HepG2 (cell line): Measurements from ENCODE around the gene ZMYND12. TPM values are rescaled to one million over a fixed set of nuclear protein-coding genes. Genes with fewer than 3 reads are reported as not detected.

Source experiments
- ATAC-seq: fragments of 200-7000 bp; cut with Tn5 transposase; 3 replicates; pipeline ENCODE4 v1.9.1; 2020; ENCODE audit warnings: mild to moderate bottlenecking, moderate library complexity
- BruUV-seq: library from RNA; stranded (reverse); fragments of 400-500 nt; replicated peaks from 2 replicates; lab custom pipeline; 2021; lab: Mats Ljungman, UMichigan
- CTCF ChIA-PET: fragments of 300-600 bp; formaldehyde crosslinking; extraction: SDS; loops from one replicate; lab custom pipeline; 2021; ENCODE audit warnings: low total read pairs, inconsistent platforms, low intra/inter-chr PET ratio; lab: Yijun Ruan, JAX
- POLR2A ChIA-PET: fragments of 350-600 bp; sonication (Branson Sonifier 250); formaldehyde crosslinking; loops from one replicate; lab custom pipeline; 2020; ENCODE audit warnings: antibody characterized with exemption, inconsistent platforms; lab: Yijun Ruan, JAX
- DNase-seq: peaks from one replicate; pipeline ENCODE4 v3.0.0-alpha.2; 2015; ENCODE audit warnings: low spot score
- FAIRE-seq: peaks from 3 replicates; lab custom pipeline; 2011; peaks lifted over from hg19 to GRCh38; lab: Jason Lieb, UNC
- H2AFZ ChIP-seq: one replicate; pipeline ENCODE4 v1.6.1; 2011; ENCODE audit warnings: low read length, inconsistent platforms
- H3K27ac ChIP-seq: fragments of 300-600 bp; 3 replicates; pipeline ENCODE4 v1.8.0; 2011; ENCODE audit warnings: mixed run types, mild to moderate bottlenecking, mixed read lengths, low read length, inconsistent platforms; ENCODE audit not compliant: insufficient read depth; ENCODE audit errors: extremely low read length
- H3K27me3 ChIP-seq, 2 experiments: fragments of 200-600 bp in 1 of 2; 2 replicates in 1 of 2; 3 replicates in 1 of 2; pipeline versions ENCODE4 v1.6.0 to v1.8.0; 2011; ENCODE audit warnings: low read length in 2 of 2, mild to moderate bottlenecking in 2 of 2, moderate library complexity in 2 of 2, inconsistent platforms in 1 of 2; ENCODE audit not compliant: insufficient read depth in 2 of 2, control insufficient read depth in 1 of 2
- H3K36me3 ChIP-seq, 2 experiments: fragments of 200-600 bp in 1 of 2; replicated peaks in 1 of 2; 2 replicates in 1 of 2; 3 replicates in 1 of 2; pipeline versions ENCODE4 v1.5.1 to v1.8.0; 2011; ENCODE audit warnings: low read length in 2 of 2, inconsistent platforms in 1 of 2; ENCODE audit not compliant: insufficient read depth in 2 of 2, control insufficient read depth in 1 of 2
- H3K4me1 ChIP-seq: 2 replicates; pipeline ENCODE4 v1.5.1; 2012; ENCODE audit warnings: low read length, inconsistent platforms; ENCODE audit not compliant: insufficient read depth
- H3K4me2 ChIP-seq: 2 replicates; pipeline ENCODE4 v1.6.0; 2011; ENCODE audit warnings: low read depth, low read length, inconsistent platforms
- H3K4me3 ChIP-seq, 3 experiments: fragments of 200-600 bp in 1 of 3; sonication (generic), shearing (Covaris generic) in 1 of 3; replicated peaks in 1 of 3; 2 replicates each; pipeline ENCODE4 v1.5.1; 2011 to 2016; ENCODE audit warnings: low read length in 3 of 3, inconsistent platforms in 2 of 3, low read depth in 2 of 3, mild to moderate bottlenecking in 2 of 3, control low read depth in 1 of 3, mixed read lengths in 1 of 3; ENCODE audit not compliant: insufficient read depth in 1 of 3
- H3K79me2 ChIP-seq: one replicate; pipeline ENCODE4 v1.6.1; 2011; ENCODE audit warnings: low read length, inconsistent platforms; ENCODE audit not compliant: insufficient read depth
- H3K9ac ChIP-seq: 2 replicates; pipeline ENCODE4 v1.6.0; 2011; ENCODE audit warnings: mild to moderate bottlenecking, low read depth, low read length, inconsistent platforms; ENCODE audit not compliant: insufficient read depth
- H3K9me3 ChIP-seq: 2 replicates; pipeline ENCODE4 v1.5.1; 2012; ENCODE audit warnings: mild to moderate bottlenecking, low read length
- H4K20me1 ChIP-seq: 2 replicates; pipeline ENCODE4 v1.6.0; 2011; ENCODE audit warnings: inconsistent platforms, mild to moderate bottlenecking, low read length, moderate library complexity; ENCODE audit not compliant: insufficient read depth
- CEBPG ChIP-seq: IDR thresholded peaks from 2 replicates; pipeline ENCODE4 v1.6.1; 2016
- EEA1 ChIP-seq: sonication (generic); formaldehyde crosslinking; IDR thresholded peaks from 2 replicates; pipeline ENCODE4 v1.5.1; 2020; ENCODE audit warnings: mild to moderate bottlenecking, missing genetic modification reagents, borderline replicate concordance
- HNRNPL ChIP-seq: fragments of 200-400 bp; formaldehyde crosslinking; IDR thresholded peaks from 2 replicates; pipeline ENCODE4 v1.6.1; 2017; ENCODE audit warnings: mild to moderate bottlenecking, low read depth, low read length
- MIER2 ChIP-seq: IDR thresholded peaks from 2 replicates; pipeline ENCODE4 v1.6.1; 2016; ENCODE audit warnings: missing biosample characterization, missing genetic modification reagents
- SAFB2 ChIP-seq: sonication (generic); formaldehyde crosslinking; IDR thresholded peaks from 2 replicates; pipeline ENCODE4 v1.5.1; 2020; ENCODE audit warnings: missing genetic modification reagents, low read depth, mild to moderate bottlenecking, borderline replicate concordance
- SMYD3 ChIP-seq: sonication (generic); formaldehyde crosslinking; IDR thresholded peaks from 2 replicates; pipeline ENCODE4 v1.8.1; 2023; ENCODE audit warnings: mild to moderate bottlenecking, missing genetic modification reagents
- ZFY ChIP-seq: sonication (generic); formaldehyde crosslinking; IDR thresholded peaks from 2 replicates; pipeline ENCODE4 v1.4.0; 2020; ENCODE audit warnings: missing genetic modification reagents
- ZKSCAN5 ChIP-seq: sonication (generic); formaldehyde crosslinking; IDR thresholded peaks from 2 replicates; pipeline ENCODE4 v1.5.1; 2020; ENCODE audit warnings: mild to moderate bottlenecking, missing genetic modification reagents
- ZNF138 ChIP-seq: sonication (generic); formaldehyde crosslinking; IDR thresholded peaks from 2 replicates; pipeline ENCODE4 v1.5.0; 2020; ENCODE audit warnings: mild to moderate bottlenecking, low read depth, missing genetic modification reagents
- ZNF263 ChIP-seq: sonication (generic); formaldehyde crosslinking; IDR thresholded peaks from 2 replicates; pipeline ENCODE4 v1.4.0; 2020; ENCODE audit warnings: missing genetic modification reagents
- ZNF282 ChIP-seq: fragments of 450-650 bp; IDR thresholded peaks from 2 replicates; pipeline ENCODE4 v1.6.1; 2018; ENCODE audit not compliant: partially characterized antibody
- ZNF460 ChIP-seq: sonication (generic); formaldehyde crosslinking; IDR thresholded peaks from 2 replicates; pipeline ENCODE4 v1.5.1; 2020; ENCODE audit warnings: missing genetic modification reagents, mild to moderate bottlenecking, borderline replicate concordance
- ZNF713 ChIP-seq: sonication (generic); formaldehyde crosslinking; IDR thresholded peaks from 2 replicates; pipeline ENCODE4 v1.4.0; 2020; ENCODE audit warnings: mild to moderate bottlenecking, missing genetic modification reagents
- WGBS: methylation state at CpG from one replicate; pipeline ENCODE4 v1.1.6; 2017; ENCODE audit warnings: low lambda C conversion rate; 5-methylcytosine and 5-hydroxymethylcytosine counted together
- in situ Hi-C: cut with HindIII; loops from 2 replicates; pipeline ENCODE4 v1.10.0; 2017; ENCODE audit warnings: low pct_unique_long_range_greater_than_20kb; ENCODE audit not compliant: extremely low pct_ligation_motif_present
- intact Hi-C: fragments of 100-400 bp; cut with micrococcal nuclease; formaldehyde crosslinking; loops from one replicate; pipeline ENCODE4 v1.10.0; 2022; ENCODE audit not compliant: unreplicated experiment
- polyA plus RNA-seq, 8 experiments: library from polyadenylated mRNA; depleted of rRNA in 3 of 8; stranded (reverse) in 7 of 8; unstranded in 1 of 8; fragments of >200 nt; fragmentation: Illumina TruSeq in 4 of 8; extraction: Trizol in 4 of 8; gene quantifications; 2 replicates each; pipeline versions ENCODE4 v1.2.1 to v1.2.3, GENCODE V29; 2011 to 2016; ENCODE audit warnings: low read depth in 4 of 8, missing spikeins in 1 of 8, mixed read lengths in 1 of 8; ENCODE audit not compliant: insufficient read depth in 1 of 8
- total RNA-seq, 5 experiments: library from RNA; depleted of rRNA; stranded (reverse); fragments of >200 nt; fragmentation: Illumina TruSeq; extraction: Trizol; gene quantifications; 2 replicates each; pipeline ENCODE4 v1.2.3, GENCODE V29; 2016; ENCODE audit warnings: low read depth in 1 of 5
- TF ChIP-seq, protein P1 (sequence below): fragments of 450-650 bp; IDR thresholded peaks from 2 replicates; pipeline ENCODE4 v1.6.1; 2017; ENCODE audit warnings: mild to moderate bottlenecking
- TF ChIP-seq, protein P2 (sequence below): fragments of 450-650 bp; IDR thresholded peaks from 2 replicates; pipeline ENCODE4 v1.6.1; 2017

ZMYND12 gene
- total and polyA plus RNA-seq, 2 of the 13 experiments (the other 11 are each of a cell fraction or from before 2014, with no cell fraction given): 0.13 to 0.71 TPM

DNA sequence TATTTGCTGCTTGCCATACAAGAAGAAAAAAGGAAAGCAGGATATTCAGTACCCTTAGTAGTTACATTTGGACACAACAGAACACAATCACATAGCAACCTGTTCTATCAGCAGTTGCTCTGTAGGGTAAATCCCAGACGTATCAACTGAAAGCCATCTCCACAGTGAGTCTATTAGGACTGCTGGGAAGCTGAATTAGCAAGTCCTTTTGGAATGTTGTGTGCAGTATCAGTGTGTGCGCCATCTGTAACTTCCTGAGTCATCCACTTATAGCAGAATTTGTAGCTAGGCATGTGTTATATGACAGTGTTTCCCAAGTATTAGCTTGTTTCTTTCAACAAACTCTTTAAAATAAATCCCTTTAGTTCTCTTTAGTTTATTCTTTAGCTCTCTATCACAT lies 28.6 kb upstream of the ZMYND12 start (continued):
- TF ChIP-seq SAFB2: no peak
- no peak for TF ChIP-seq ZNF460 (CRISPR knock-in tag)

GRCh38 chr1:42482635-42483153 lies 26.9 kb upstream of the ZMYND12 start:
- FAIRE-seq: no peak

More at GRCh38 chr1:42482635-42483153, 26.9 kb upstream of the ZMYND12 start:
- no peak for TF ChIP-seq ZKSCAN5
- TF ChIP-seq CEBPG: no peak
- TF ChIP-seq HNRNPL: no peak
- TF ChIP-seq ZNF713: no peak
- no peak for TF ChIP-seq ZNF282
- TF ChIP-seq ZFY: no peak
- TF ChIP-seq, protein P1, sequence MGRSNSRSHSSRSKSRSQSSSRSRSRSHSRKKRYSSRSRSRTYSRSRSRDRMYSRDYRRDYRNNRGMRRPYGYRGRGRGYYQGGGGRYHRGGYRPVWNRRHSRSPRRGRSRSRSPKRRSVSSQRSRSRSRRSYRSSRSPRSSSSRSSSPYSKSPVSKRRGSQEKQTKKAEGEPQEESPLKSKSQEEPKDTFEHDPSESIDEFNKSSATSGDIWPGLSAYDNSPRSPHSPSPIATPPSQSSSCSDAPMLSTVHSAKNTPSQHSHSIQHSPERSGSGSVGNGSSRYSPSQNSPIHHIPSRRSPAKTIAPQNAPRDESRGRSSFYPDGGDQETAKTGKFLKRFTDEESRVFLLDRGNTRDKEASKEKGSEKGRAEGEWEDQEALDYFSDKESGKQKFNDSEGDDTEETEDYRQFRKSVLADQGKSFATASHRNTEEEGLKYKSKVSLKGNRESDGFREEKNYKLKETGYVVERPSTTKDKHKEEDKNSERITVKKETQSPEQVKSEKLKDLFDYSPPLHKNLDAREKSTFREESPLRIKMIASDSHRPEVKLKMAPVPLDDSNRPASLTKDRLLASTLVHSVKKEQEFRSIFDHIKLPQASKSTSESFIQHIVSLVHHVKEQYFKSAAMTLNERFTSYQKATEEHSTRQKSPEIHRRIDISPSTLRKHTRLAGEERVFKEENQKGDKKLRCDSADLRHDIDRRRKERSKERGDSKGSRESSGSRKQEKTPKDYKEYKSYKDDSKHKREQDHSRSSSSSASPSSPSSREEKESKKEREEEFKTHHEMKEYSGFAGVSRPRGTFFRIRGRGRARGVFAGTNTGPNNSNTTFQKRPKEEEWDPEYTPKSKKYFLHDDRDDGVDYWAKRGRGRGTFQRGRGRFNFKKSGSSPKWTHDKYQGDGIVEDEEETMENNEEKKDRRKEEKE: no peak
- no peak for TF ChIP-seq ZNF263 (CRISPR knock-in tag)
- TF ChIP-seq, protein P2, sequence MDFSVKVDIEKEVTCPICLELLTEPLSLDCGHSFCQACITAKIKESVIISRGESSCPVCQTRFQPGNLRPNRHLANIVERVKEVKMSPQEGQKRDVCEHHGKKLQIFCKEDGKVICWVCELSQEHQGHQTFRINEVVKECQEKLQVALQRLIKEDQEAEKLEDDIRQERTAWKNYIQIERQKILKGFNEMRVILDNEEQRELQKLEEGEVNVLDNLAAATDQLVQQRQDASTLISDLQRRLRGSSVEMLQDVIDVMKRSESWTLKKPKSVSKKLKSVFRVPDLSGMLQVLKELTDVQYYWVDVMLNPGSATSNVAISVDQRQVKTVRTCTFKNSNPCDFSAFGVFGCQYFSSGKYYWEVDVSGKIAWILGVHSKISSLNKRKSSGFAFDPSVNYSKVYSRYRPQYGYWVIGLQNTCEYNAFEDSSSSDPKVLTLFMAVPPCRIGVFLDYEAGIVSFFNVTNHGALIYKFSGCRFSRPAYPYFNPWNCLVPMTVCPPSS: no peak
- no peak for TF ChIP-seq SMYD3
- no peak for TF ChIP-seq MIER2
- TF ChIP-seq EEA1 (CRISPR knock-in tag): no peak
- no peak for TF ChIP-seq ZNF138
- no peak overlapping the region for H2AFZ ChIP-seq
- intact Hi-C loops (no loop called here), in situ Hi-C loops (no loop called here)
- H3K79me2 ChIP-seq: no peaks in the 10 kb centered on the region
- ChIA-PET POLR2A (no interaction called here), CTCF (no interaction called here)
- no peak overlapping the region for H3K4me2 ChIP-seq
- no peak overlapping the region for H3K9ac ChIP-seq
- ATAC-seq (no peak), DNase-seq (no peak)
- no peak overlapping the region for H3K27ac ChIP-seq
- no peaks in the 10 kb centered on the region for H4K20me1 ChIP-seq
- WGBS: 53% methylated on average over 2 of the region's 2 CpGs
- no peaks in the 10 kb centered on the region for H3K9me3 ChIP-seq
- no peaks in the 10 kb centered on the region for H3K4me1 ChIP-seq
- no peak overlapping the region for H3K4me3 ChIP-seq
- no peaks in the 10 kb centered on the region for H3K27me3 ChIP-seq
- no TSS peak for BruUV-seq
- no peaks in the 10 kb centered on the region for H3K36me3 ChIP-seq
